COLO829 (cell line): Measurements from ENCODE around the gene BPIFB2.
"Not testable (repeated sequence)": the region's sequence is repeated elsewhere in the genome, so short reads cannot be mapped to it uniquely, and the experiment has no call there.

Source experiments
- DNase-seq: peaks from one replicate; pipeline ENCODE4 v3.0.0; 2012; ENCODE audit warnings: low spot score

The BPIFB2 gene

GRCh38 chr20:32971703-32972161, 35.8 kb upstream of the BPIFB2 start:
- peak; percentile 39 for DNase-seq

GRCh38 chr20:32972181-32973076, 35.1 kb upstream of the BPIFB2 start:
- peak; percentile 66 for DNase-seq

- DNase-seq: no peak
These were observed 34.3 kb upstream of the BPIFB2 start for GRCh38 chr20:32973077-32973717.

- not testable (repeated sequence) for DNase-seq
These were observed 33.1 kb upstream of the BPIFB2 start for GRCh38 chr20:32974204-32975064.

GRCh38 chr20:32975121-32975520, 32.4 kb upstream of the BPIFB2 start:
- not testable (repeated sequence) for DNase-seq

- DNase-seq: no peak
These were observed 31.5 kb upstream of the BPIFB2 start for GRCh38 chr20:32975698-32976674.

GRCh38 chr20:32976746-32977145, 30.8 kb upstream of the BPIFB2 start:
- no peak for DNase-seq

- no peak for DNase-seq
These were observed 30.1 kb upstream of the BPIFB2 start for GRCh38 chr20:32977281-32978008.

- DNase-seq: no peak
These were observed 29.5 kb upstream of the BPIFB2 start for GRCh38 chr20:32978009-32978335.

GRCh38 chr20:32979201-32979998, 28.1 kb upstream of the BPIFB2 start:
- DNase-seq: no peak

- peak; percentile 56 for DNase-seq
These were observed 27.2 kb upstream of the BPIFB2 start for GRCh38 chr20:32980131-32980941.

GRCh38 chr20:32980990-32981389, 26.5 kb upstream of the BPIFB2 start:
- DNase-seq: no peak

- no peak for DNase-seq
These were observed 24.7 kb upstream of the BPIFB2 start for GRCh38 chr20:32982617-32983458.

- DNase-seq: no peak
These were observed 23.9 kb upstream of the BPIFB2 start for GRCh38 chr20:32983459-32984112.

- peak; percentile 83 for DNase-seq
These were observed 23.3 kb upstream of the BPIFB2 start for GRCh38 chr20:32984196-32984595.

- no peak for DNase-seq
These were observed 22.7 kb upstream of the BPIFB2 start for GRCh38 chr20:32984631-32985354.

GRCh38 chr20:32985596-32985995, 21.9 kb upstream of the BPIFB2 start:
- DNase-seq: no peak
